HL-60 (cell line): ENCODE results near the gene STXBP1.

Experiments
- DNase-seq, 2 experiments: peaks; one replicate each; pipeline ENCODE4 v3.0.0-alpha.2; 2010 to 2020; ENCODE audit warnings: low read depth in 1 of 2, low spot score in 1 of 2
- H3K27ac ChIP-seq: fragments of 250-450 bp; sonication (Bioruptor Pico); replicated peaks from 2 replicates; pipeline ENCODE4 v1.5.1; 2020; ENCODE audit warnings: mild to moderate bottlenecking, moderate library complexity
- H3K27me3 ChIP-seq: fragments of 250-450 bp; sonication (Bioruptor Pico); 2 replicates; pipeline ENCODE4 v1.5.1; 2021; ENCODE audit warnings: mild to moderate bottlenecking, moderate library complexity; ENCODE audit not compliant: insufficient read depth, poor library complexity, severe bottlenecking
- H3K4me3 ChIP-seq: replicated peaks from 2 replicates; pipeline ENCODE4 v1.5.1; 2011; ENCODE audit warnings: mild to moderate bottlenecking, control low read depth, low read length; ENCODE audit not compliant: insufficient read depth
- CTCF ChIP-seq: IDR thresholded peaks from one replicate; pipeline ENCODE4 v1.5.1; 2011; ENCODE audit warnings: low read length, control low read depth, inconsistent platforms; ENCODE audit not compliant: insufficient read depth
- GABPA ChIP-seq: IDR thresholded peaks from 2 replicates; pipeline ENCODE4 v1.6.1; 2012; ENCODE audit warnings: low read depth
- POLR2AphosphoS5 ChIP-seq: IDR thresholded peaks from 2 replicates; pipeline ENCODE4 v1.6.1; 2012; ENCODE audit warnings: low read depth
- REST ChIP-seq: IDR thresholded peaks from 2 replicates; pipeline ENCODE4 v1.6.1; 2012; ENCODE audit warnings: low read depth; ENCODE audit not compliant: insufficient replicate concordance
- SPI1 ChIP-seq: IDR thresholded peaks from 2 replicates; pipeline ENCODE4 v1.6.1; 2012; ENCODE audit warnings: low read depth, mild to moderate bottlenecking, borderline replicate concordance

The STXBP1 gene

GRCh38 chr9:127571971-127572370, 40.1 kb upstream of the STXBP1 start:
- no peak for TF ChIP-seq SPI1
- TF ChIP-seq POLR2AphosphoS5, result no peak
- TF ChIP-seq GABPA, result no peak
- TF ChIP-seq REST, result no peak
- no peak for TF ChIP-seq CTCF
- no peak for DNase-seq
- Histone ChIP-seq H3K27me3 (peaks cover 2% of the 10 kb centered on the region), H3K27ac (no peak overlapping the region), H3K4me3 (no peak overlapping the region)

- DNase-seq, result no peak
- no peak for TF ChIP-seq SPI1
- TF ChIP-seq POLR2AphosphoS5, result no peak
- TF ChIP-seq CTCF, result no peak
- no peak for TF ChIP-seq GABPA
- H3K4me3 ChIP-seq, result no peak overlapping the region
- H3K27ac ChIP-seq, result no peak overlapping the region
- peaks cover 2% of the 10 kb centered on the region for H3K27me3 ChIP-seq
These were observed 38.9 kb upstream of the STXBP1 start for GRCh38 chr9:127572961-127573721.

GRCh38 chr9:127574072-127574993, 37.7 kb upstream of the STXBP1 start:
- Histone ChIP-seq H3K4me3 (no peak overlapping the region), H3K27ac (no peak overlapping the region), H3K27me3 (no peaks in the 10 kb centered on the region)
- no peak for TF ChIP-seq REST
- no peak for DNase-seq
